Smooth muscle cell (in vitro differentiated cells): ENCODE measurements around the gene SET. TPM values are rescaled to one million over a fixed set of nuclear protein-coding genes. Genes with fewer than 3 reads are reported as not detected.

Experiments used
- DNase-seq: peaks from one replicate; lab custom pipeline; 2025; ENCODE audit not compliant: unreplicated experiment; lab: John Stamatoyannopoulos, UW
- H2AFZ ChIP-seq: fragments of 200-600 bp; sonication (generic); 2 replicates; pipeline ENCODE4 v1.6.0; 2016; ENCODE audit warnings: antibody characterized with exemption, low read depth, mild to moderate bottlenecking
- H3F3A ChIP-seq: fragments of 200-600 bp; sonication (generic); 2 replicates; pipeline ENCODE4 v1.6.0; 2017; ENCODE audit warnings: antibody characterized with exemption, low read depth
- H3K27ac ChIP-seq: fragments of 200-600 bp; sonication (generic); 2 replicates; pipeline ENCODE4 v1.5.1; 2016; ENCODE audit warnings: low read depth, mild to moderate bottlenecking
- H3K27me3 ChIP-seq: fragments of 200-600 bp; sonication (generic); 2 replicates; pipeline ENCODE4 v1.6.1; 2016; ENCODE audit warnings: low read depth, mild to moderate bottlenecking
- H3K36me3 ChIP-seq: fragments of 200-600 bp; sonication (generic); 2 replicates; pipeline ENCODE4 v1.5.1; 2016; ENCODE audit warnings: low read depth
- H3K4me1 ChIP-seq: fragments of 200-600 bp; sonication (generic); 2 replicates; pipeline ENCODE4 v1.5.1; 2016; ENCODE audit warnings: low read depth
- H3K4me2 ChIP-seq: fragments of 200-600 bp; sonication (generic); 2 replicates; pipeline ENCODE4 v1.6.0; 2016; ENCODE audit warnings: mild to moderate bottlenecking
- H3K4me3 ChIP-seq: fragments of 200-600 bp; sonication (generic); 2 replicates; pipeline ENCODE4 v1.5.1; 2016; ENCODE audit warnings: mild to moderate bottlenecking
- H3K79me2 ChIP-seq: fragments of 200-600 bp; sonication (generic); 2 replicates; pipeline ENCODE4 v1.6.0; 2016; ENCODE audit warnings: low read depth, mild to moderate bottlenecking
- H3K9ac ChIP-seq: fragments of 200-600 bp; sonication (generic); 2 replicates; pipeline ENCODE4 v1.6.0; 2016; ENCODE audit warnings: low read depth
- H3K9me3 ChIP-seq: fragments of 200-600 bp; sonication (generic); replicated peaks from 2 replicates; pipeline ENCODE4 v1.5.1; 2016; ENCODE audit warnings: low read depth
- H4K20me1 ChIP-seq: fragments of 200-600 bp; sonication (generic); 2 replicates; pipeline ENCODE4 v1.6.0; 2016; ENCODE audit warnings: low read depth
- WGBS: methylation state at CpG from one replicate; pipeline ENCODE4 v1.1.7; 2016; ENCODE audit warnings: low lambda C conversion rate; 5-methylcytosine and 5-hydroxymethylcytosine counted together
- polyA plus RNA-seq: library from polyadenylated mRNA; unstranded; fragments of >200 nt; fragmentation: Nextera tagmentation; extraction: Ambion mirVana; gene quantifications from 2 replicates; pipeline ENCODE4 v1.2.1, GENCODE V29; 2016
- total RNA-seq: library from RNA; depleted of rRNA; stranded (reverse); fragments of >200 nt; gene quantifications from 2 replicates; pipeline ENCODE4 v1.2.3, GENCODE V29; 2014
- TF ChIP-seq, protein P1 (sequence below): fragments of 200-600 bp; sonication (generic); IDR thresholded peaks from 2 replicates; pipeline ENCODE4 v1.5.1; 2017; ENCODE audit warnings: borderline replicate concordance, mild to moderate bottlenecking, antibody characterized with exemption; ENCODE audit not compliant: insufficient read depth, poor library complexity, severe bottlenecking

SET gene
- total and polyA plus RNA-seq, 2 experiments from 2014 or later, result 162 to 262 TPM

DNA sequence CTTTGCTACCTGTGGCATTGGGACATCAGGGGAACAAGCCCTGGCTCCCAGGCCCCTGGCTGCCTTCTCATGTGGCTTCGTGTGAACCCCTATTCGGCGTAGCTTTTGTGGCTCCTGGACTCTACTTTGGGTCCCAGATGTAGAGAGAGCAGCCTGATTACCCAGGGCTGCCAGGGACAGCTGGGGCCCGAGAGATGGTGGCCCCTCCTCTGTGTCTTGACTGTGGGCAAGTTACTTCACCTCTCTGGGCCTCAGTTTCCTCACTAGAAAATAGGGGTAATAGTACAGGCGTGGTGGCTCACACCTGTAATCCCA, 15.3 kb downstream of the SET start:
- H4K20me1 ChIP-seq, result no peaks in the 10 kb centered on the region
- H3K79me2 ChIP-seq, result no peaks in the 10 kb centered on the region
- DNase-seq, result no peak
- no peak overlapping the region for H3K4me3 ChIP-seq
- no peaks in the 10 kb centered on the region for H3K4me1 ChIP-seq
- no peak overlapping the region for H2AFZ ChIP-seq
- TF ChIP-seq, protein P1, sequence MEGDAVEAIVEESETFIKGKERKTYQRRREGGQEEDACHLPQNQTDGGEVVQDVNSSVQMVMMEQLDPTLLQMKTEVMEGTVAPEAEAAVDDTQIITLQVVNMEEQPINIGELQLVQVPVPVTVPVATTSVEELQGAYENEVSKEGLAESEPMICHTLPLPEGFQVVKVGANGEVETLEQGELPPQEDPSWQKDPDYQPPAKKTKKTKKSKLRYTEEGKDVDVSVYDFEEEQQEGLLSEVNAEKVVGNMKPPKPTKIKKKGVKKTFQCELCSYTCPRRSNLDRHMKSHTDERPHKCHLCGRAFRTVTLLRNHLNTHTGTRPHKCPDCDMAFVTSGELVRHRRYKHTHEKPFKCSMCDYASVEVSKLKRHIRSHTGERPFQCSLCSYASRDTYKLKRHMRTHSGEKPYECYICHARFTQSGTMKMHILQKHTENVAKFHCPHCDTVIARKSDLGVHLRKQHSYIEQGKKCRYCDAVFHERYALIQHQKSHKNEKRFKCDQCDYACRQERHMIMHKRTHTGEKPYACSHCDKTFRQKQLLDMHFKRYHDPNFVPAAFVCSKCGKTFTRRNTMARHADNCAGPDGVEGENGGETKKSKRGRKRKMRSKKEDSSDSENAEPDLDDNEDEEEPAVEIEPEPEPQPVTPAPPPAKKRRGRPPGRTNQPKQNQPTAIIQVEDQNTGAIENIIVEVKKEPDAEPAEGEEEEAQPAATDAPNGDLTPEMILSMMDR, result no peak
- H3K9me3 ChIP-seq, result no peaks in the 10 kb centered on the region
- H3K27me3 ChIP-seq, result no peaks in the 10 kb centered on the region
- over 99% methylated on average over 5 of the region's 5 CpGs for WGBS
- H3K4me2 ChIP-seq, result no peak overlapping the region
- no peak overlapping the region for H3K9ac ChIP-seq
- no peaks in the 10 kb centered on the region for H3K36me3 ChIP-seq
- H3K27ac ChIP-seq, result no peak overlapping the region
- H3F3A ChIP-seq, result no peaks in the 10 kb centered on the region

DNA sequence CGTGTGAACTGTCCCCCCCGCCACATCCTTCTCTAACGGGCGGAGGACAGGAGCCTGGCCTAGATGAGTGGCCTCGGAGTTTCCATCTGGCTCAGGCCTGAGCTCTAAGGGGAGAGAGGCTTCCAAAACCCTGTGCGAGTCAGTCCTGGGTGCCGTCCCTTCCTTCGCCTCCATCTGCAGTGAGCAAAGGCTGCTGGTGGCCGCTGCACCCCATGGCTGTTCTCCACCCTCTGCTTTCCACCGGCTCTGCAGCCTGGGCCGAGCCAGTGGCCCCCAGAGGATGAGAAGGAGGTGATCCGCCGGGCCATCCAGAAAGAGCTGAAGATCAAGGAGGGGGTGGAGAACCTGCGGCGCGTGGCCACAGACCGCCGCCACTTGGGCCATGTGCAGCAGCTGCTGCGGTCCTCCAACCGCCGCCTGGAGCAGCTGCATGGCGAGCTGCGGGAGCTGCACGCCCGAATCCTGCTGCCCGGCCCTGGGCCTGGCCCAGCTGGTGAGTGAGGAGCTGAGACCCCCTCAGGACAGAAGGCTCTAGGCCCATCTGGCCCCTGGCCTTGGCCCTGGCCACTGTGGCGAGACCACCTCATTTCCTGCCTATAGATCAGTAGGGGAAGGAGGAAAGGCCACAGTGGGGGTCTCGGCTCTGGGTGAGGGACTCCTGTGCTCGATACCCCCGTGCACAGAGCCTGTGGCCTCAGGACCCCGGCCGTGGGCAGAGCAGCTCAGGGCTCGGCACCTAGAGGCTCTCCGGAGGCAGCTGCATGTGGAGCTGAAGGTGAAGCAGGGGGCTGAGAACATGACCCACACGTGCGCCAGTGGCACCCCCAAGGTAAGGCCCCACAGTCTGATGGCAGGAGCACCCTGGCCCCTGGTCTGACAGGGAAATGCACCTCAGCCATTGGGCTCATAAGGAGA, 16.3 kb downstream of the SET start:
- Histone ChIP-seq H3K36me3 (no peaks in the 10 kb centered on the region), H3K27ac (no peak overlapping the region), H3K9ac (no peak overlapping the region), H3K4me2 (no peak overlapping the region), H2AFZ (no peak overlapping the region), H3F3A (no peaks in the 10 kb centered on the region), H3K79me2 (no peaks in the 10 kb centered on the region), H3K4me3 (no peak overlapping the region), H4K20me1 (no peaks in the 10 kb centered on the region), H3K4me1 (no peaks in the 10 kb centered on the region), H3K9me3 (no peaks in the 10 kb centered on the region), H3K27me3 (no peaks in the 10 kb centered on the region)
- WGBS, result 95% methylated on average over 36 of the region's 36 CpGs
- TF ChIP-seq, protein P1, result no peak
- no peak for DNase-seq

DNA sequence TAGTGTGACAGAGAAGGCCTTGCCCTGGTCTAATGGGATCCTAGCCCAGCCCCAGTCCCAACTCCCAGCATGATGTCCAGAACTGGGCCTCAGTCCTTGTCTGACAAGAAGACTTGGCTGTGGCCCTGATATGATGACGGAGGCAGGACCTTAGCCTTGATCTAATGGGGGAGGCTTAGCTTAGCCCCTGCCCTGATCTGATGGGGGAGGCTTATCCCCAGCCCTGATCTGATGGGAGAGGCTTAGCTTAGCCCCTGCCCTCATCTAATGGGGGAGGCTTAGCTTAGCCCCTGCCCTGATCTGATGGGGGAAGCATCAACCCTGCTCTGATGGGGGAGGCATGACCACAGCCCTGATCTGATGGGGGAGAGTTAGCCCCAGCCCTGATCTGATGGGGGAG, 17.0 kb downstream of the SET start:
- H3K36me3 ChIP-seq, result no peaks in the 10 kb centered on the region
- no peaks in the 10 kb centered on the region for H4K20me1 ChIP-seq
- H3K9me3 ChIP-seq, result no peaks in the 10 kb centered on the region
- no peak overlapping the region for H3K4me3 ChIP-seq
- H2AFZ ChIP-seq, result no peak overlapping the region
- H3K9ac ChIP-seq, result no peak overlapping the region
- no peaks in the 10 kb centered on the region for H3K4me1 ChIP-seq
- no peak overlapping the region for H3K4me2 ChIP-seq
- no peaks in the 10 kb centered on the region for H3K79me2 ChIP-seq
- H3K27me3 ChIP-seq, result no peaks in the 10 kb centered on the region
- TF ChIP-seq, protein P1, result no peak
- no peaks in the 10 kb centered on the region for H3F3A ChIP-seq
- DNase-seq, result no peak
- WGBS, result 100% methylated on average over 1 of the region's 1 CpG
- H3K27ac ChIP-seq, result no peak overlapping the region
